B cell (primary cell): Measurements from ENCODE around the gene TRPM2.

ENCODE experiments used
- CTCF ChIP-seq: fragments of 200-600 bp; IDR thresholded peaks from one replicate; pipeline ENCODE4 v1.8.0; 2022; ENCODE audit warnings: antibody characterized with exemption, mild to moderate bottlenecking
- EZH2 ChIP-seq: IDR thresholded peaks from 2 replicates; pipeline ENCODE4 v1.6.1; 2012; ENCODE audit warnings: borderline replicate concordance, low read depth, mild to moderate bottlenecking, moderate library complexity, low read length; ENCODE audit not compliant: insufficient read depth, poor library complexity, severe bottlenecking

- no peak for TF ChIP-seq CTCF
- no peak for TF ChIP-seq EZH2
Observed at GRCh38 chr21:44453120-44453519, 99.7 kb downstream of the TRPM2 start.
